Measurements from ENCODE around the gene FAM234B.
"Not testable (repeated sequence)": the region's sequence is repeated elsewhere in the genome, so short reads cannot be mapped to it uniquely, and the experiment has no call there.

FAM234B gene

DNA sequence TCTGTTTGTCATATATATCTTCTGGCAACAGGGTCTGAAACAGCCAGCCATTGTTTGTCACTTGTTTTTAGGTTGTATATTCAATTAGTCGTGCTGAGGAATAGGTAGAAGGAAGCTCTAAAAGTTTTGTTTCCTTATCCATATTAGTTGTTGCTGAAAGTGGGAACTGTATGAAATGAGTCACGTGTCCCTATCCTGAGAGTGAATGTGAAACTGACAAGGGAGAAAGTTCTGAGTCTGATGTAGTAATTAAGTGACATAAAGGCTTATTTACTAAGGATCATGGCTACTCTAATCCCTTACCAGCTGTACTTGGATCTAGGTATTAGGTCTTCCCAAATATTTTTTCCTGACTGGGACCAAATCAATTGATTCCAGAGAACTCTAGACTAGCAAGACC, 16.4 kb downstream of the FAM234B start:
- DNase-seq (ENCODE audit: low read depth in 4 of 4, low spot score in 1 of 4) = no peak

DNA sequence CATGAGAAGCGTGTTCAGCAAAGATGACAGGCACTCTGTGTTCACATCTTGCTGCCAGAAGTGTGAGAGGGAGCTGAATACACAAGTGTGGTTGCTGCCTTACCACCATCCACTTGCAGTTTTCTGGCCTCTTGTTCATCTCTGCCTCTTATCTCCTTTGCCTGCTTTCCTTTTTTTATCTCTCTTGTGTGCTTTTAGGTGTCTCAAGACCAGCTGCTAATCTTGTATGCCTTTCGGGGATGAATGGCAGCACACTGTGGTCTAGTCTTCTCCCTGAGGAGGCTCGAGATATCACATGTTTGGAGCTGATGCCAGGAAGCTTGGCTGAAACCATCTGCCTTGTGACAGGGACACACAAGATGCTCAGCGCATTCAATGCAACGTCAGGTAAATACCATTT, 17.2 kb downstream of the FAM234B start:
- DNase-seq (ENCODE audit: low read depth in 4 of 4, low spot score in 1 of 4) = no peak

DNA sequence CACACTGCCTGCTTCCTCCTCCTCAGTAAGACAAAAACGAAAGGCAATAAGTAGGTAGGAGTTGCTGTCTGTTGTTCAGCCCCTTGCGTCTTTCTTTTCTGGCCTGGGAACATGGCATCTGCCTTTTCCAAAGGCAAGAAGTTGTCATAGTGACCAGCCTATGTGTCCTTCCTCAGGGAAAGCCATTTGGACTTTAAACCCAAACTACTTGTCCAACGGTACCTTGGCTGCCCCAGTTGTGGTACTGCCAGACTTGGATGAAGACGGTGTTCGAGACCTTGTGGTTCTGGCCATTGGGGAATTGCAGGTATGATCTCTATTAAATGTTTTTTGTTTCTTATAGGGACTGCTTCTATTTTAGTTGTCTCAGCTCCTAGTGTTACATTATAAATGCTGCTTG, 18.5 kb downstream of the FAM234B start:
- DNase-seq (ENCODE audit: low read depth in 4 of 4, low spot score in 1 of 4) = no peak

DNA sequence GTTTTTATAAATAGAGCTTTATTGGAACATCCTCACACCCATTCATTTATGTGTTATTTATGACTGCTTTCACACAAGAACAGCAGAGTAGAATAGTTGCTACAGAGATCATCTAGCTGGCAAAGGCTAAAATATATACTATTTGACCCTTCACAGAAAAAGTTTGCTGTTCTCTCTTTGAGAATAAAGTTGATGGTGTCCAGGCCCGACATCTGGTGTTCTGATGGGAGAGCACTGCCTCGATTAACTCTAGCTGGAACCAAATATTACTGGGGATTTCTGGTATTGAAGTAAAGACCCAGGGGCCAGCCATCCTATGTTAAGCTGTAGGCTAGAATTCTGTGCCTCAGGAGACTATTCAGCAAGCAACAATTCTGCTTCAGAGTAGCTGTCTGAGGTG, 21.8 kb downstream of the FAM234B start:
- no peak for DNase-seq (ENCODE audit: low read depth in 4 of 4, low spot score in 1 of 4)

DNA sequence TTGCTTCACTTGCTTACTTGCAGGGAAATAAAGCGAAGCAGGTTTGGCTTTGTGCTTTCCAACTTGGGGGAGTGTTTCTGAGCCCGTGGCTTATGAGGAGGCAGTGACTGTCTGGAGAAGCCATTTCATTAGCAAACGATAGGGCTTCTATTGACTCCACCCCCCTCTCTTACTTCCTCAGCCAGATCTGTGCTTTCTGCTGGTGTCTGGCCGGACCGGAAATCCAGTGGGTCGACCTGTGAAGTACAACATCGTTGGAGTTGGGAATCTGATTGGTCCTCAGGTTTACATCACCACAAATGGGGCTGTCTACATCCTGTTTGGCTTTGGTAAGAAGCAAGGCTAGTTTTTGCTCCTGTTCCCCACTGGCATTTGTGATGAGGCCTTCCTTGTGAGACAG, 22.3 kb downstream of the FAM234B start:
- DNase-seq (ENCODE audit: low read depth in 4 of 4, low spot score in 1 of 4) = no peak

DNA sequence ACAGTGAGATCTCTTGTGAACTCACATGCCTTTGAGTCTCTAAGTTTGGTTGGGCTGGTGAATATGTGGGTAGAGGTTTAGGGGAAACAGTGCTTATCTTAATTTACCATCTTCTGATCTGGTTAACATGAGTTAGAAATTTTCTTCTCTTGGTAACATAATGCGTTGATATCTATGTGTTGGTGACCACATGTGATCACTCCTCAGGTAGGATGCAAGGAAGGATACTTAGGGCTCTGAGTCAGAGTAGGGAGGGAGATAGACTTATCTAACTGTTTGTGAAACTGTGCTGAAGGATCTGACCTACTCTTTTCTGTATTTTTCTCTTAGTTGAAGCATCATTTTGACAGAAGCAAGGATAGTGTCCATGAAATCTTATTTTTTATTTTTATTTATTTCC, 23.1 kb downstream of the FAM234B start:
- DNase-seq (ENCODE audit: low read depth in 4 of 4, low spot score in 1 of 4) = no peak

DNA sequence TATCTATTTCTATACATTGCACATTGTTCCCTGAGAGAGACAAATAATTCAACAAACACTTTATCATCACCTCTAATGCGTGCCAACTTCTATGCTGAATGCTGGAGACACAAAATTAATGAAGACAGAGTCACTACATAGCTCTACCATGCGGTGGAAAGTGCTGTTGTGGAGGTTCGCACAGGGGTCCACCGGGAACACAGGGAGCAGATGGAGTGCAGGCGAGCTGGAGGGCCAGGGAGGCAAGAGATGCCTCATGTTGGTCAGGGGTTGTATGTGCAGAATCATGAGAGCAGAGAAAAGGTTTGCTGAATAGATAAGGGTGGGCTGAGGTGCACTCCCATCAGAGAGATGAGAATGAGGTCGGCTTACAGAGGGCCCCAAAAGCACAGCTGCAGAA, 25.2 kb downstream of the FAM234B start:
- no peak for DNase-seq (ENCODE audit: low read depth in 4 of 4, low spot score in 1 of 4)

DNA sequence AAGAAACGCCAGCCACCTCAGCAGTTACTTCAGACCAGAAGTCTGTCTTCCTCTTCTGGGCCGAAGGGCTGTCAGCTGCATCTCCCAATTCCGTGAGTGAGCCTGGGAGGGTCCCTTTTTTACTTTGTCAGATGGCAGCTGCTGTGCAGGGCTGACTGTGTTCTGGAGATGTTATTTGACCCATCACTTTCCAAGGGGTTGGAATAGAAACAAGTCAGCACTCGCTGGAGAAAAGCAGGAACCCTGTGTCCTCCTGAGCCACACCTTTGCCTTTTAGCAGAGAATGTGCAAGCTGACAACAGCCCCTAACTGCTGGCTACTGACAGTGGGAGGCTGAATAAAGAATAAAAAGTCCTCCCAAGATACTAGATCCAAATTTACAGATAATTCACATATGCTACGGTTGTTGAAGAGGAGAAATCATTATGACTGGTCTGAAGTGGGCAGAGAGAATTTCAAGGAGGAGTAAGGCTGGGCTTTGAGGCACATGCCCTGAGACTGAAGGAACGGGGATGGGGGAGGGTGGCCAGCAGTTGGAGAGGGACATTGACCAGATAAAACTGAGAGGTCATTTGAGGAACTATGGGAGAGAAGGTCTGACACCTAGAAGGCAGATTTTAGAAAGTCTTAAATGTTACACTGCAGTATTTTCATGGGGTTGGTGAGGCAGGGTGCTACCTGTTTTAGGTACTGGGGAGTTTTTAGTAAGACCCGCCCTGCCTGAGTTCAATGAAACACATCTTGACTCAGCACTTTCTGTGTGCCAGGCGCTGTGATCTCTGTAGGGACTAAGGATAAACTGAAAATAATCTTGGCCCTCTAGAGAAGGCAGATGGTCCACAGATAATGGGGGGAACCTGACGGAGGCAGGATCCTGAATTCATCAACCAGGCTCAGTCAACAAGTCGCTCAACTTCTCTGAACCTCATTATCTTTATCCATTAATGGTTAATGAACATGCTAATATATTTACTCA, 27.4 kb downstream of the FAM234B start:
- DNase-seq (ENCODE audit: low read depth in 4 of 4, low spot score in 1 of 4) = no peak

DNA sequence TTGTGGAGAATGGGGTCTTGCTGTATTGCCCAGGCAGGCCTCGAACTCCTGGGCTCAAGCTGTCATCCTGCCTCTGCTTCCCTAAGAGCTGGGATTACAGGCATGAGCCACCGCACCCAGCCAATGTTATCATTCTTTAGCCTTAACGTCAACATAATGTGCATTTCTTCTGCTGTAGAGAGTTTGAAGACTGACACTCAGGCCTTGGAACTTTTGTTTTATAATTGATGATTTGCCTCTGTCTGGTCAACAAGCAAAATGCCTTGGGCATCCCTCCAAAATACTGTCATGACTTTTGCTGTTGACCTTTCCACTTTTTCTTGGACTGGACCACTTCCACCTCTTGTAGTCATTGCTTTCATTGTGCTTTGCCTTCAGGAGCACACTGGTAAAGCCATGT, 29.0 kb downstream of the FAM234B start:
- no peak for DNase-seq (ENCODE audit: low read depth in 4 of 4, low spot score in 1 of 4)

DNA sequence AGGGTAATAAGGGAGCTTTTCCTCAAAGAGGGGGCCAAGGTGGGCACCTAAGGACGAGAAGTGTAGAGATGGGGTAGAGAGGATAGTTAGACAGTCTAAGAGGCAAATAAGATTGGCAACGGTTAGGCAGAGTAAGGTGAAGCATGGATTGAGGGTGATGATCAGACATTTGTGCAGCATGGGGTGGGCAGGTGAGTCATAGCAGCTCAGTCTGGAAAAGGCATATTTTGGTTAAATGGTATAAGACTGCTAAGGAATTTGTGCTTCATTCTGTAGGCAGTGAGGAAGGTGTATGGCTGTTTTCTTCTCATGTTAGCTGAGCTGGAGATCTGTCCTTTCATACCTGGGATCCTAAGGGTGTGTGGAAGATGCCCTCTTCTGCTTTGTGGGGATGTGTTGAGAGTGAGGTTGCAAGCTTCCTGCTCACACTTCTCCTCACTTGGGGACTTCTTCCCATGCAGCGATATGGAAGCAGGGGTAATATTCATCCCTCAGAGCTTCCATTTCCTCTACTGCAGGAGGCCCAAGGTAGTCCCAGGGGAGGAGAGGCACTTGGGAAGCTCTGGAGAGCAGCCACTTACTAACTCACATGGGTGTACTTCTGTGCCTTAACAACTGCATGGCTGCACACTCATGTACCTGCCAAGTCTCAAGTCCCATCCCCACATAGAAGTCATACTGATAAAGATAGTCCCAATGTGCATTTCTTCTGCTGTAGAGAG, 30.4 kb downstream of the FAM234B start:
- DNase-seq (ENCODE audit: low read depth in 4 of 4, low spot score in 1 of 4) = no peak

DNA sequence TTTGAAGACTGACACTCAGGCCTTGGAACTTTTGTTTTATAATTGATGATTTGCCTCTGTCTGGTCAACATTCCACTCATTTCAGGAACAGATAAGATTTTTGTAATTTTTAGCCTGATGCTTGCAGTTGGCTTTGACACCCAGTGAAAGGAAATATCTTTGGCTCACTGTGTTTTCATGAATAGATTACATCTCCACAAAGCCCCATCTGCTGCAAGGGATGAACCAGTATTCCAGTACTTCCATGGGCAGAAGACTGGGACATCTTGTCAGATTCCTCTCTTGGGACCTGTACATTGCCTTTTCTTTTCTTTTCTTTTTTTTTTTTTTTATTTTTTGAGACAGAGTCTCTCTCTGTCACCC, 30.9 kb downstream of the FAM234B start:
- no peak for DNase-seq (ENCODE audit: low read depth in 4 of 4, low spot score in 1 of 4)

DNA sequence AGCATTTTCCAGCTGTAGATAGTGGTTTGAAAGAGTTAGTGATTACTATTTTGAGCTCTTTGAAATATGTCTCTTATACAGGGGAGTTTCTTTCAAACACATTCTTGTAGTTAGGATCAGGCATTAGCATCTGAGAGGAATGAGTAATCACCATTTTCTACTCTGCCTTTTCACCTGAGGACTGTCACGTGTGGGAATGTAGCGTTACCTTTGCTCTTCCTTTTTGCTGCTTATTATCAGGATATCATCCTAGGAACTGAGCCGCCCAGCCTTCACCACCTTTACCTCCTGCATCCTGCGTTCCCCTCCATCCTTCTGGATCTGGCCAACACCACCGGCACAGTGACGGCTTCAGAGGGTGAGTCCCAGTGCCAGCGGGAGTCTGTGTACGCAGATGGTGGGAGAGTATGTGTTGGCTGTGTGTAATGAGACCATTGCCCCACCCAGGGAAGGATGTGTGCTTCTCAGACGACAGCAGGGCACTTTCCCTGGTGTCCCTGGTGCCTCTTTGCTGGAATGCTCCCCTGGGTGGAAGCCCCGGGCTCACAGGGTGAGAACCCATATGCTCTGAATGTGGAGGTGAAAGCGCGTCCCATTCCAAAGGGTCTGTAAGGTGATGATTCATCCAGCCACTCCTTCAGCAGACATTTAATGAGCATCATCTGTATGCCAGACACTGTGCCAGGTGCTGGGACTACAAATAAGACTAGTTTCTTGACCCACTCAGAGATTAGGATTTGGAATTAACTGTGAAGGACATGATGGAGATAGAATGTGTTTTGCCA, 31.8 kb downstream of the FAM234B start:
- no peak for DNase-seq (ENCODE audit: low read depth in 4 of 4, low spot score in 1 of 4)

DNA sequence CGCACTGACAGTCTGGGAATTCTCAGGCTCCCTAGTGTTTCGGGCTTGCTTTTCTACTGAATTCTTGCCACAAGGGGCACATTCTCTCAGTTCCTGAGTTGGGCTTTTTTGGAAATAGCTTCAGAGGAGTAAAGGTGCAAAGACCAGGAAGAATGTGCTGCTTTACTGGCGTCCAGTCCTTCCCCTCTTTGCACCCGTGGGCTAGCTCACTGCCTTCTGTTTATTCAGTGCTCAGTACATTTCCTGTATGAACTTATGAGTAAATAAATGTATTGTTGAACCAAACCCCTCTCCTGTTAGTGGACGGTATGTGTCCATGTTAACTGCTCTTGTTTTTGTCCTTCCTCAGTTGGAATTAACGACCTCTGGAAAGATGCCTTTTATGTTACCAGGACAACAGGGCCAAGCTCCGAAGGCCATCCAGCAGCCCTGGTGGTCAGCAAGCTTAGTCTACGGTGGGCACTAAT, 35.3 kb downstream of the FAM234B start:
- DNase-seq (ENCODE audit: low read depth in 4 of 4, low spot score in 1 of 4) = no peak

DNA sequence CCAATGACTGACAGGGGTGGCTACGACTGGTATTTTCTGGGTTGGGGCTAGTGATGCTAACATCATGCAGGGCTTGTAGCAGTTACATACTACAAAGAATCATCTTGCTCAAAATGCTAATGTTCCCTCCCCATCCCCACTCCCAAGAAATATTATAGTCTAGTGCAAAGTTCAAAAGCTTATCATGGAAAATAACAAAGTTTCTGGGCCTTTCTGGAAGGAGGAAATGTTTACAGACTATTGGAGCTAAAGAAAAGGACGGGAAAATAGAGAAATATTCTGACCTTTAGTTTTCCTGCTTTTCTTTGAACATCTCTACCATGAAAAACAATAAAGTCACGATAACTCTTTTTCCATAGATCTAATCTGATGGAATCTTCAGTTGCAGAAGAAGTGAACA, 36.1 kb downstream of the FAM234B start:
- DNase-seq (ENCODE audit: low read depth in 4 of 4, low spot score in 1 of 4) = no peak

DNA sequence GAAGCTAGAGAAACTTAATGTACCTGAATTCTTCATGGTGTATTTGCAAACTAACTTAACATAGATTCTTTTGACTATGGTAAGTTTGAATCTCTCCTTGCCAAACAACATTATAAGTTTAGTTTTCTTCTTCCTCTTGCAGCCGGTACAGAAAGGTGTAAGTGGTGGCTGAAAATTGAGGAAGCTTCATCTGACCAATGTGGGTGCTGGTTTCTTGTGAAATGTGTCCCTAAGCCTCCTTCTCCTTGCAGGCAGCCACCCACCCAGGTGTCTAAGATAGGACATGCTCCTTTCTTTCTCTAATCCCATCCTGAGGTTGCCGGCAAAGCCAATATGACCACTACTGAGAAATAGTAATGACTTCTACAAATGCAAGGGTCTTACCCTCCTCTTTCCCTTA, 38.7 kb downstream of the FAM234B start:
- no peak for DNase-seq (ENCODE audit: low read depth in 4 of 4, low spot score in 1 of 4)

DNA sequence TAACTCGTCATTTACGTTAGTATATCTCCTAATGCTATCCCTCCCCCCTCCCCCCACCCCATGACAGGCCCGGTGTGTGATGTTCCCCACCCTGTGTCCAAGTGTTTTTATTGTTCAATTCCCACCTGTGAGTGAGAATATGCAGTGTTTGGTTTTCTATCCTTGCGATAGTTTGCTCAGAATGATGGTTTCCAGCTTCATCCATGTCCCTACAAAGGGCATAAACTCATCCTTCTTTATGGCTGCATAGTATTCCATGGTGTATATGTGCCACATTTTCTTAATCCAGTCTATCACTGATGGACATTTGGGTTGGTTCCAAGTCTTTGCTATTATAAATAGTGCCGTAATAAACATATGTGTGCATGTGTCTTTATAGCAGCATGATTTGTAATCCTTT, 39.5 kb downstream of the FAM234B start:
- not testable (repeated sequence) for DNase-seq (ENCODE audit: low read depth in 4 of 4, low spot score in 1 of 4)

DNA sequence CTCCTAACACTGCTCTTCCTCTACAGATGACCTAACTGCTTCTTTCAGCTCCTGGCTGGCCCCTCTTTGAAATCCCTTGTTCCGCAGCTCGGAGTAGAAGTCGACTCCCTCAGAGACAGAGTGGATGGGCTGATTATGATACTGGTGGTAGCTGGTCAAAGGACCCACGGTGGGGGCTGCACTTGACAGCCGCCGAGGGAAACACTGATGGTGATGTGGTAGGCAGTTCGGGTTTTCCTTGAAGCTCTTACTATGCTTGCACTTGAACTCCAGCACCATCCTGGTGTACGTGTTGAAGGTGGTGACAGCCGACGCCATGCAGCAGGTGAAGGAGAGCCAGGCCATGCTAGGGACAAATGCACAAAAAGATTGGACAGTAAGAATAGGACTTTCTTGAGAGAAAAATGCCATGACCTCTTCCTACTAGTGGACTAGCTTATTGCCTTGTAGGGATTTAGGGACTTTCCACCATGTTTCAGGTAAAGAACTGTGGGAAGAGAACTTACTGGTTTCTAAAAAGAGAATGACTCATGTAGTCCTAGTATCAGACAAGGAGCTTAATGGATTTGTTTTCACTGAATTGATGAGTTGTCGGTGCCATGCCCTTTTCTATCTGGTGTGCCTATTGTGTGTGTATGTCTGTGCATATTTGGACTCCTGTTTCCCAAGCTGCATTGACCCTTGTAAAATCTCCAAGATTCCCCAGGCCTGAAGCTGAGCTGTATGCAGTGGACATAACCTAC, 40.9 kb downstream of the FAM234B start:
- no peak for DNase-seq (ENCODE audit: low read depth in 4 of 4, low spot score in 1 of 4)

DNA sequence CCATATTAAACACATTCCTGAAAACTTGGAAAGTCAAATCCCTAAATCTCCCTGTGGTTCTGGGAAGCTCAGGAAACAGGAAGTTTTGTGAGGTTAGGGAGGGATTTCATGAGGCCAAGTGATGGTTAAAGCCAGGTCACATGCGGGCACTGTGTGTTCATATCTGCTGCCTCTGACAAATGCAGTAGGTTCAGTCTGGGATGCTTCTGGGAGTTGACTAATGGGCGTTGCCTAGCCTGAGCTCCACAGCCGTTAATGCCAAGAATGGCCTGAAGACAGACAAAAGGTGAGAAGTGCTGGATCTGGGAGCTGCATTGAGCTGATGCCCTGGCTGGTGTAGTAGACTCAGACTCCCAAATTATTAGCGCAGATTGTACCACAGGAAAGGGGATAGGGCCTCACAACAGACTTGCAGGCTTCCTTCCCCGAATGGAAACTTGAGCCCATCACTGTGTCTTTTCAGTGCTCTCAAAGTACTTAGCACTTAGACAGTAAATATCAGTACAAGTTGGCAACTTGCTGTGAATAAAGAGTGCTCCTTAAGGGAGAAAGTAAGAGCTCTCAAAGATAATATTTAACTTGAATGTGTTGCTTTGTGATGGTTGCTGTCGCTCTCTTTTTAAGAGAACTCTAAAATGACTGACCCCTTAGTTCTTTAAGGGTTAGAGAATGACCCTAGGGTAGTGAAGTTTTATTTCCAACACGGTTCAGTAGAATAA, 41.9 kb downstream of the FAM234B start:
- no peak for DNase-seq (ENCODE audit: low read depth in 4 of 4, low spot score in 1 of 4)

DNA sequence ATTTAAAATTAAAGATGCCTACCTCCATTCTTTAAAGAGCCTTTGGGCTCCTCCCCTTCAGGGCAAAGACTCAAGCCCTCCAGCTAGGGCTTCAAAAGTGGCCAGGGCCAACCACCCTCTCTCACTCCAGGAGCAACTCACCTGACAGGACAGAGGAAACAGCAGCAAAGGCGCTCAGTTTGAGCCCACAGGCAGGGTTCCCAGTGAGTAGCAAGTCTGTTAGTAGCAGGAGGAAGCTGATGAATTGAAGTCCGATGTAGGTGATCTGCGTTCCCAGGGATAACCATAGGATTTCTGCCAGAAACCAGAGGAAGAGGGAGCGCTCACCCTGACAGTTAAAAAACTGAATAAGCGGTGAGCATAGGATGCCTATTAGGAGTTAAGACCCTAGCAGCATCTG, 43.6 kb downstream of the FAM234B start:
- DNase-seq (ENCODE audit: low read depth in 4 of 4, low spot score in 1 of 4) = no peak

DNA sequence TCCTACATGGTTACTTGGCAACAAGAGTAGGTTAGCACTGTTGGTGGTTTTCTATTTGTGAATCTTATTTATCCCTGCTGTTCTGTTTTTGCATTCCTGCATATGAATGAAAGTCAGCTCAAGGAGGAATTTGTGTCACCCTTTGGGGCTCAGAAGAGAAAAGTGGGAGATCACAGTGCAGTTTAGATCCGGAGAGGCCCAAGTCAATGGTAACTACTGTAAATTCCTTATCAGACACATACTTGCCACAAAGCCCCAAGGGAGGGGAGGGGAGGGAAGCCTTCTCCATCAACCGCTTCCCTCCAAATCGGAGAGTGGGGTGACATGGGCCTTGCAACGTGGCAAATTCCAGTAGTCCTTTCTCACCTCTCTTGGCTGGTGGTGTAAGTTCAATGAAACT, 44.3 kb downstream of the FAM234B start:
- no peak for DNase-seq (ENCODE audit: low read depth in 4 of 4, low spot score in 1 of 4)

Measured in stimulated activated CD4-positive, alpha-beta T cell treated with anti-CD3 and anti-CD28 coated beads, Interleukin-1b, Interleukin-23, amount 100 ng/mL, for 24 hours (primary cell).